Breast epithelium (tissue), 3 donors: ENCODE data around the gene SRCAP.

Experiments
- CTCF ChIP-seq, 3 donors: fragments of 450-650 bp; IDR thresholded peaks; one replicate each; pipeline ENCODE4 v1.5.1; 2016 to 2017; ENCODE audit warnings: antibody characterized with exemption in 3 of 3, mild to moderate bottlenecking in 3 of 3, moderate library complexity in 3 of 3
- POLR2A ChIP-seq: fragments of 450-650 bp; IDR thresholded peaks from one replicate; pipeline ENCODE4 v1.6.1; 2016; ENCODE audit warnings: antibody characterized with exemption, mild to moderate bottlenecking, moderate library complexity

- no peak for TF ChIP-seq CTCF (IDR thresholded peaks at IDR 0.05)
- no peak for TF ChIP-seq POLR2A
Observed at GRCh38 chr16:30771726-30772125, 72.8 kb downstream of the SRCAP start.
